GM06990 (cell line): ENCODE measurements around the gene PIGZ.

Source experiments
- DNase-seq: peaks from one replicate; pipeline ENCODE4 v3.0.0-alpha.2; 2011; ENCODE audit not compliant: insufficient read length; ENCODE audit errors: extremely low read depth
- H3K27me3 ChIP-seq: replicated peaks from 2 replicates; pipeline ENCODE4 v1.6.0; 2011; ENCODE audit warnings: low read length; ENCODE audit not compliant: control insufficient read depth, insufficient read depth
- H3K36me3 ChIP-seq: 2 replicates; pipeline ENCODE4 v1.5.1; 2011; ENCODE audit warnings: low read length; ENCODE audit not compliant: control insufficient read depth, insufficient read depth
- H3K4me3 ChIP-seq: replicated peaks from 2 replicates; pipeline ENCODE4 v1.5.1; 2011; ENCODE audit warnings: low read depth, mild to moderate bottlenecking, control low read depth, low read length
- CTCF ChIP-seq: IDR thresholded peaks from 2 replicates; pipeline ENCODE4 v1.5.1; 2011; ENCODE audit warnings: low read length, control low read depth, mild to moderate bottlenecking, inconsistent platforms; ENCODE audit not compliant: insufficient read depth, poor library complexity, severe bottlenecking

The PIGZ gene

GRCh38 chr3:196901768-196902167 is 66.9 kb downstream of the PIGZ start:
- no peak for DNase-seq
- Histone ChIP-seq H3K27me3 (no peaks in the 10 kb centered on the region), H3K36me3 (peaks cover 10% of the 10 kb centered on the region), H3K4me3 (no peak overlapping the region)
- no peak for TF ChIP-seq CTCF
